NT2/D1 (cell line): Measurements from ENCODE around the gene SCD5.

ENCODE experiments used
- DNase-seq: peaks from one replicate; pipeline ENCODE4 v3.0.0-alpha.2; 2011; ENCODE audit warnings: low read depth, low spot score
- H3K27me3 ChIP-seq: 2 replicates; pipeline ENCODE4 v1.6.0; 2011; ENCODE audit warnings: mild to moderate bottlenecking; ENCODE audit not compliant: insufficient read length, insufficient read depth
- H3K36me3 ChIP-seq: 2 replicates; pipeline ENCODE4 v1.6.1; 2011; ENCODE audit warnings: mild to moderate bottlenecking, low read length, mixed read lengths; ENCODE audit not compliant: insufficient read depth, insufficient read length
- H3K4me1 ChIP-seq: 2 replicates; pipeline ENCODE4 v1.5.1; 2011; ENCODE audit not compliant: insufficient read depth, insufficient read length
- H3K4me3 ChIP-seq: 2 replicates; pipeline ENCODE4 v1.5.1; 2011; ENCODE audit warnings: low read depth; ENCODE audit not compliant: insufficient read length
- H3K9ac ChIP-seq: 2 replicates; pipeline ENCODE4 v1.6.0; 2011; ENCODE audit warnings: low read depth; ENCODE audit not compliant: insufficient read length
- H3K9me3 ChIP-seq: 2 replicates; pipeline ENCODE4 v1.5.1; 2011; ENCODE audit warnings: mild to moderate bottlenecking, low read length; ENCODE audit not compliant: insufficient read depth
- SUZ12 ChIP-seq: IDR thresholded peaks from 2 replicates; pipeline ENCODE4 v1.6.1; 2011; ENCODE audit not compliant: insufficient read length, insufficient read depth; ENCODE audit errors: extremely low read depth
- YY1 ChIP-seq: IDR thresholded peaks from 2 replicates; pipeline ENCODE4 v1.6.1; 2011; ENCODE audit not compliant: insufficient read length, insufficient read depth
- ZNF274 ChIP-seq: IDR thresholded peaks from 2 replicates; pipeline ENCODE4 v1.6.1; 2011; ENCODE audit warnings: mild to moderate bottlenecking, low read depth, low read length

The SCD5 gene

GRCh38 chr4:82791179-82791578 lies 7.4 kb downstream of the SCD5 start:
- peaks cover 54% of the 10 kb centered on the region for H3K27me3 ChIP-seq
- TF ChIP-seq SUZ12 (no peak), ZNF274 (no peak), YY1 (no peak)

DNA sequence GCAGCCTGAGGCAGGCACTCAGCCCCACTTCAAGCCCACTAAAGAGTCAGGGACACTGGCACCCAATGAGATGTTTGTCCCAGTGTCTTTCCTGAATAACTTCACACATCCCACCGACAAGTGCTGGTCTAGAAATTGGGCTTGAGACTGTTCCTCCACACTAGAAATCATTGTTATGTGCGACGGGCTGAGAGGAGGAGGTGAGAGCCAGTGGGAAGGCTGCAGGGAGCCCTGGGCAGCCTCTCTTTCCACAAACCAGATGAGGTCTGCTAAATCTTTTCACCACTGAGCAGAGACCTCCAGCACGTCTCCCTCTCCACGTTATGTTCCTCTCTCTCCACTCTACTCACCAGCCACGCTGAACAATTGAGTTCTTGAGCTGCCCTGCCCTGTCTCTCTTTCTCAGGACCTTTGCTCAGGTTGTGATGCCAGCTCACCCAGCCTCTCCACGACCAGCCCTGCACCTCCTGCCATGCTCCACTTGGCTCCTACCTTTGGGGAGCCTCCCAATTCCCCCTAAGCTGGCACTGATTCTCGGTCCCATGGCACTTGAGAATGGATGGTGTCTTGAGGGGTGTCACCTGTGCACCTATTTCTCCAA lies 8.4 kb downstream of the SCD5 start:
- peaks cover 4% of the 10 kb centered on the region for H3K36me3 ChIP-seq
- no peak overlapping the region for H3K9ac ChIP-seq
- H3K9me3 ChIP-seq = peaks cover 8% of the 10 kb centered on the region; the same call in 1 of the 2 replicates
- no peak overlapping the region for H3K4me3 ChIP-seq
- peaks cover 47% of the 10 kb centered on the region for H3K27me3 ChIP-seq
- TF ChIP-seq YY1 (no peak), SUZ12 (no peak), ZNF274 (no peak)
- no peak for DNase-seq
- H3K4me1 ChIP-seq = peaks cover 8% of the 10 kb centered on the region

More at GRCh38 chr4:82791179-82791578, 7.4 kb downstream of the SCD5 start:
- Histone ChIP-seq H3K9me3 (peaks cover 8% of the 10 kb centered on the region; the same call in 1 of the 2 replicates), H3K4me3 (no peak overlapping the region), H3K36me3 (peaks cover 7% of the 10 kb centered on the region), H3K4me1 (peaks cover 8% of the 10 kb centered on the region), H3K9ac (no peak overlapping the region)
- DNase-seq = no peak

DNA sequence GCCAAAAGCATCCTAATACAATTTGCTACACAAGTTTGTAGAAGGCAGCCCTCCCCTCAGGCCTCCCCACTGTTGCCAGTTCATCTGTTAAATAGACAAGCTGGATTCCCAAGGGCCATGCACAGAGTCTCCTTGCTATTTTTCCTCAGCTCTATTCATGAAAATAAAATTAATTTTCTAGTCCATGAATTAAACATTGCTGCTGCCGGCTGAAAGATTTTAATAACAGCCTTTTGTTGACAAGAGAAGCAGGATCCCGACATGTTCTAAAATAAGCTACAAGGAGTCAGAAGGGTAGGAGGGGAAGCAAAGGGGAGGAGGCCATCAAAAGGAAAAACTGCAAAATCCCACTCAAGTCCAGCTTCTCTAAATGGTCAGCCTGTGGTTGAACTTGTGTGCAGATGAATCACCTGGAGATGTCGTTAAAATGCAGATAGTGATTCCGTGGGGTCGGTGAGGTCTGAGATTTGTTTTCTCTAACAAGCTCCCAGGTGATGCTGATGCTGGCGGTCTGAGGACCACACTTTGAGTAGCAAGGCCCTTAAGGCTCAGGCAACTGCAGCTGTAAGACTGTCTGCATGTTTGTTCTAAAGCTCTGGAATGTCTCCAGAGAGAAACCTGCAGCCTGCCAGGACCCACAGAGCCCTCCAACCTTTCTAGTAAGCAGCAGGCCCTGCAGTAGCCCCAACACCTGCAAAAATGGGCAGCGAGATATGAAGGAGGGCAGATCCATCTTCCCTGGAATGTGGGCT lies 9.4 kb downstream of the SCD5 start:
- Histone ChIP-seq H3K9ac (no peak overlapping the region), H3K4me3 (no peak overlapping the region), H3K9me3 (peaks cover 8% of the 10 kb centered on the region; the same call in 1 of the 2 replicates), H3K4me1 (peaks cover 8% of the 10 kb centered on the region), H3K27me3 (peaks cover 51% of the 10 kb centered on the region), H3K36me3 (no peaks in the 10 kb centered on the region)
- no peak for DNase-seq
- no peak for TF ChIP-seq ZNF274
- TF ChIP-seq SUZ12 = no peak
- no peak for TF ChIP-seq YY1

GRCh38 chr4:82787342-82787741 lies 11.3 kb downstream of the SCD5 start:
- H3K9me3 ChIP-seq = peaks cover 8% of the 10 kb centered on the region; the same call in 1 of the 2 replicates
- TF ChIP-seq YY1 = no peak
- no peak for TF ChIP-seq ZNF274
- TF ChIP-seq SUZ12 = no peak
- DNase-seq = no peak
- no peak overlapping the region for H3K4me3 ChIP-seq
- H3K9ac ChIP-seq = no peak overlapping the region
- H3K36me3 ChIP-seq = no peaks in the 10 kb centered on the region
- peaks cover 9% of the 10 kb centered on the region for H3K4me1 ChIP-seq
- H3K27me3 ChIP-seq = peaks cover 51% of the 10 kb centered on the region

DNA sequence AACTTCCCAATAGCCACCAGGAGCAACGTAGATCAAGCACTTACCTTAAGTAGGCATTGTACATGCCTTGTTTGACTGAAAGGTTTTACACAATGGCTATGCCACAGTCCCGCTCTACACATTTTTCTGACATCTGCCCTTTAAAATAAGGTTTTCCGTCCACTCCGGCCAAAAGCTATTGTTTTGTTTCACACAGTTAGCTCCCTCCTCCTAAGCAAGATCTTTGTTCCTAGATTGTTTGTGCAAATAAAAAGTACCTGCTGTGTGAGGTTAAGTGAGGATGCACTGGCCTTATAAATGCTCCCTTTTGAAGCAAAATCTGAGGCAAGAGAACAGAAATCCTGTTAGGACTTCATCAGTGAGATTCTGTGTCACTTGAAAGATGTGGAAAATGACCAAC lies 11.8 kb downstream of the SCD5 start:
- H3K9ac ChIP-seq = no peak overlapping the region
- peaks cover 8% of the 10 kb centered on the region for H3K4me1 ChIP-seq
- H3K9me3 ChIP-seq = peaks cover 8% of the 10 kb centered on the region; the same call in 1 of the 2 replicates
- TF ChIP-seq YY1 (no peak), ZNF274 (no peak), SUZ12 (no peak)
- H3K36me3 ChIP-seq = no peaks in the 10 kb centered on the region
- peaks cover 55% of the 10 kb centered on the region for H3K27me3 ChIP-seq
- no peak overlapping the region for H3K4me3 ChIP-seq
- no peak for DNase-seq

DNA sequence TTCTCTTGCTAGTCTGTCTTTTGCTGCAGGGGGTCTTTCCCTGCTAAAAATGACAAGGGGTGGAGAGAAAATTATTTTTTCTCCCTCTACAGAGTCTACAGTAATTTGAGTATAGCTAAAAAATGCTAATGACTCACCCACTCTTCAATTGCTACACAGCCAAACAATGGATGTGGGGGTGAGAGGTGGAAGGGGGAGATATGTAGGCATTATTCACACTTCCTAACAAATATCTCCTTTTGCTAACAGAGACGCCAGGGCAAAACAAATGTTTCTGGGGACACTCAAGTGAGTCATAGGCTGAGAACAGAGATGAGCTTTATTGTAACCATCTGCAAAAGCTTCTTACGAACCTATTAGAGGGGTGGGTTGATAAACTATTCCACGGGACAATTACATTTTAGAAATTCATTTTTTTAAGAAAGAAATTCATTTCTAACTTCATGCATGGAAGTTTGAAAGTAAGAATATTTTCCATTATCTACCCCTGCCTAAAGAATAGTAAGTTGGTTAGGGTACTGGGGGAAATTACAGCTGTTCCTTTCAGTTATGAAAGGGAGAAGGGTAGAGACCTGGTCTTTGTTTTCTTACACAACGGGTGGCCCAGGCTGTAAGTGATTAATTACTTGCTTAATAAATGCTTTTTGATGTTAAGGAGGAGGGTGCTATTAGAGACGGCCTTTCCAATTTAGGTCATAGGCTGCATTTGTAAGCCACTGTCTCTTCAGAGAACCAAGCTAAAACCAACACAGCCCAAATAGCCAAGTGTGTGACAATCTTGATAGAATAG lies 12.8 kb downstream of the SCD5 start:
- no peak for DNase-seq
- Histone ChIP-seq H3K36me3 (no peaks in the 10 kb centered on the region), H3K27me3 (peaks cover 56% of the 10 kb centered on the region), H3K9ac (no peak overlapping the region), H3K9me3 (peaks cover 8% of the 10 kb centered on the region; the same call in 1 of the 2 replicates), H3K4me3 (no peak overlapping the region), H3K4me1 (peaks cover 12% of the 10 kb centered on the region)
- TF ChIP-seq ZNF274 = no peak
- TF ChIP-seq YY1 = no peak
- no peak for TF ChIP-seq SUZ12

DNA sequence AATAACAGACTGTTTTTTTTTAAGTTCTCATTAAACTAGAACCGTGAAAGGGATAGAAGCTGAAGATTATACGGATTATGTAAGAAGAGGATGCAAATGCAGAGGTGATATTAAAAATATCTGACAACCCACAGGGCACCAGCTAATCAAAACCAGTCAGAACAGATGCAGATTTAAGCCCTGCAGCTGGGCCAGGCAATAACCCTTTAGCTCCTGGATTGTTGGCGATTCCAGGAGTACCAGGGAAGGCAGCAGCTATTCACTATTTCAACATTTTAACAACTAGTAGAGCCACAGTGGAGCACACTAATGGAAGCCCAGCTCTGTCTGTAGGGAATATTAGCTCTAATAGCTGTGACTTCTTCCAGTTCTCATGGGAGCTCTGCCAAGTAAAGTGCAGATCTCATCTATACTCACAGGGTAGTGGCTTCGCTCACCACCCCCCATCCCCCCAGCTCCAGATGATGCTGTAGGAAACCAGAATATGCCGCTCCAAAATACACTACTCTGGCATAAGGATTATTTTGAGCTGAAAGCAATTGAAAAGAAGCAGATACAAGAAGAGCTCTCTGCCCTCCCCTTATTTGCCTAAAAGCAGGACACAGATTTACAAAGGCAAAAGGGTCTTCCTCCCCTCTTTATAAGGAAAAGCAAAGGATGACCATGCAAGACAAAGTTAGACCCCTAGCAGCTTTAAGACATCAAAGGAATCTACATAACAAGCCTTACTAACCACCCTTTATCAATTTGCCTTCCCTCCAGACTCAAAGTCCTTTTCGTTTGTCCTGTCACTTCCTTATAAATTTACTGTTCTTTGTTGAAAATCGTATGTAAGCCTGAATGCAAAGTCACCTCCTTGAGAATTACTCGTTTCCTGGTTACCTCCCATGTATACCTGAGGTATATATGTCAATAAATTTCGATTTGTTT lies 13.7 kb downstream of the SCD5 start:
- H3K4me1 ChIP-seq = peaks cover 10% of the 10 kb centered on the region
- no peak overlapping the region for H3K4me3 ChIP-seq

More for the DNA sequence above, 13.7 kb downstream of the SCD5 start:
- TF ChIP-seq YY1 (no peak), ZNF274 (no peak), SUZ12 (no peak)
- no peak for DNase-seq
- peaks cover 8% of the 10 kb centered on the region; the same call in 1 of the 2 replicates for H3K9me3 ChIP-seq
- H3K36me3 ChIP-seq = no peaks in the 10 kb centered on the region
- peaks cover 51% of the 10 kb centered on the region for H3K27me3 ChIP-seq
- H3K9ac ChIP-seq = no peak overlapping the region
